CD14-positive monocyte (primary cell): ENCODE results near the gene ATG16L2. TPM values are rescaled to one million over a fixed set of nuclear protein-coding genes. Genes with fewer than 3 reads are reported as not detected.
"Not testable (repeated sequence)": the region's sequence is repeated elsewhere in the genome, so short reads cannot be mapped to it uniquely, and the experiment has no call there.

ENCODE experiments used
- DNase-seq, 3 donors: peaks; one replicate each; pipeline ENCODE4 v3.0.0-alpha.2; 2011 to 2022
- H2AFZ ChIP-seq: 2 replicates; pipeline ENCODE4 v1.6.0; 2012; ENCODE audit warnings: mild to moderate bottlenecking, low read depth, low read length, inconsistent platforms; ENCODE audit not compliant: insufficient read depth, poor library complexity, severe bottlenecking
- H3K27ac ChIP-seq, 2 donors: 1 replicate in 1 of 2; 2 replicates in 1 of 2; pipeline ENCODE4 v1.5.1; 2012 to 2013; ENCODE audit warnings: low read length in 2 of 2, control low read depth in 1 of 2, inconsistent platforms in 1 of 2, low read depth in 1 of 2, mild to moderate bottlenecking in 1 of 2
- H3K27me3 ChIP-seq, 2 donors: one replicate each; pipeline versions ENCODE4 v1.6.0 to v1.6.1; 2011 to 2013; ENCODE audit warnings: low read length in 2 of 2; ENCODE audit not compliant: control insufficient read depth in 2 of 2, insufficient read depth in 2 of 2
- H3K36me3 ChIP-seq, 2 donors: replicated peaks in 1 of 2; 1 replicate in 1 of 2; 2 replicates in 1 of 2; pipeline versions ENCODE4 v1.5.1 to v1.6.1; 2012 to 2013; ENCODE audit warnings: low read length in 2 of 2, control low read depth in 1 of 2, inconsistent platforms in 1 of 2, mild to moderate bottlenecking in 1 of 2; ENCODE audit not compliant: insufficient read depth in 2 of 2, control insufficient read depth in 1 of 2
- H3K4me1 ChIP-seq, 2 donors: 1 replicate in 1 of 2; 2 replicates in 1 of 2; pipeline versions ENCODE4 v1.5.1 to v1.6.1; 2012 to 2013; ENCODE audit warnings: low read length in 2 of 2, control low read depth in 1 of 2, inconsistent platforms in 1 of 2, mild to moderate bottlenecking in 1 of 2, moderate library complexity in 1 of 2; ENCODE audit not compliant: insufficient read depth in 2 of 2, control insufficient read depth in 1 of 2
- H3K4me2 ChIP-seq: replicated peaks from 2 replicates; pipeline ENCODE3; 2012; ENCODE audit warnings: low read length, moderate library complexity, mild to moderate bottlenecking; ENCODE audit not compliant: poor library complexity, severe bottlenecking; ENCODE audit errors: extremely low read depth
- H3K4me3 ChIP-seq, 3 experiments: fragments of 200-600 bp in 1 of 3; sonication (generic) in 1 of 3; replicated peaks in 1 of 3; 1 replicate in 2 of 3; 2 replicates in 1 of 3; pipeline ENCODE4 v1.5.1; 2011 to 2013; ENCODE audit warnings: low read length in 3 of 3, mild to moderate bottlenecking in 3 of 3, control low read depth in 2 of 3, low read depth in 2 of 3, inconsistent platforms in 1 of 3, moderate library complexity in 1 of 3
- H3K79me2 ChIP-seq: 2 replicates; pipeline ENCODE4 v1.6.0; 2012; ENCODE audit warnings: mild to moderate bottlenecking, control low read depth, inconsistent platforms, low read length, moderate library complexity; ENCODE audit not compliant: insufficient read depth
- H3K9ac ChIP-seq: 2 replicates; pipeline ENCODE4 v1.6.0; 2017; ENCODE audit warnings: low read length, mild to moderate bottlenecking; ENCODE audit not compliant: insufficient read depth, poor library complexity, severe bottlenecking
- H3K9me3 ChIP-seq, 2 donors: replicated peaks in 1 of 2; 1 replicate in 1 of 2; 2 replicates in 1 of 2; pipeline versions ENCODE4 v1.5.1 to v1.6.1; 2012 to 2013; ENCODE audit warnings: low read length in 2 of 2, control low read depth in 1 of 2; ENCODE audit not compliant: control insufficient read depth in 1 of 2, insufficient read depth in 1 of 2
- H4K20me1 ChIP-seq: 2 replicates; pipeline ENCODE4 v1.6.0; 2012; ENCODE audit warnings: mild to moderate bottlenecking, low read length, control low read depth, moderate library complexity; ENCODE audit not compliant: insufficient read depth
- H3K27ac Mint-ChIP-seq, 7 donors: one replicate each; pipeline ENCODE4 v1.8.0; 2020; ENCODE audit warnings: mild to moderate bottlenecking in 7 of 7, mixed read lengths in 7 of 7, moderate library complexity in 6 of 7, inconsistent platforms in 2 of 7
- H3K27me3 Mint-ChIP-seq, 3 donors: one replicate each; pipeline ENCODE4 v1.8.0; 2021 to 2022; ENCODE audit warnings: low read depth in 3 of 3, mild to moderate bottlenecking in 3 of 3, mixed read lengths in 3 of 3, moderate library complexity in 3 of 3, inconsistent platforms in 1 of 3
- H3K36me3 Mint-ChIP-seq, 2 donors: one replicate each; pipeline ENCODE4 v1.8.0; 2020; ENCODE audit warnings: mixed read lengths in 2 of 2, inconsistent platforms in 1 of 2, mild to moderate bottlenecking in 1 of 2
- H3K4me1 Mint-ChIP-seq: one replicate; pipeline ENCODE4 v1.8.0; 2020; ENCODE audit warnings: mild to moderate bottlenecking, mixed read lengths
- H3K4me3 Mint-ChIP-seq, 2 donors: one replicate each; pipeline ENCODE4 v1.8.0; 2020; ENCODE audit warnings: mild to moderate bottlenecking in 2 of 2, mixed read lengths in 2 of 2, moderate library complexity in 1 of 2
- H3K9me3 Mint-ChIP-seq, 7 donors: one replicate each; pipeline ENCODE4 v1.8.0; 2020 to 2022; ENCODE audit warnings: mixed read lengths in 7 of 7, mild to moderate bottlenecking in 6 of 7, moderate library complexity in 6 of 7, inconsistent platforms in 2 of 7
- WGBS: methylation state at CpG from one replicate; pipeline ENCODE4 v1.1.5; 2013; ENCODE audit warnings: missing lambda C conversion rate; ENCODE audit not compliant: insufficient coverage; 5-methylcytosine and 5-hydroxymethylcytosine counted together
- intact Hi-C, 2 donors: fragments of 100-400 bp; cut with micrococcal nuclease; formaldehyde crosslinking; loops; one replicate each; pipeline versions ENCODE4 v1.15.0 to v1.15.1; 2023
- polyA plus RNA-seq, 3 donors: library from polyadenylated mRNA; depleted of rRNA in 1 of 3; unstranded in 2 of 3; stranded (reverse) in 1 of 3; fragments of 300-500 nt in 2 of 3; fragments of >200 nt in 1 of 3; fragmentation: Illumina TruSeq in 2 of 3; gene quantifications; 1 replicate in 2 of 3; 2 replicates in 1 of 3; pipeline ENCODE4 v1.2.3, GENCODE V29; 2012 to 2021
- TF ChIP-seq, protein P1 (sequence below): fragments of 200-600 bp; IDR thresholded peaks from one replicate; pipeline ENCODE4 v1.8.0; 2022; ENCODE audit warnings: antibody characterized with exemption, mild to moderate bottlenecking

Gene ATG16L2
- polyA plus RNA-seq, 3 donors = 36.9 to 975 (median 46.8) TPM

DNA sequence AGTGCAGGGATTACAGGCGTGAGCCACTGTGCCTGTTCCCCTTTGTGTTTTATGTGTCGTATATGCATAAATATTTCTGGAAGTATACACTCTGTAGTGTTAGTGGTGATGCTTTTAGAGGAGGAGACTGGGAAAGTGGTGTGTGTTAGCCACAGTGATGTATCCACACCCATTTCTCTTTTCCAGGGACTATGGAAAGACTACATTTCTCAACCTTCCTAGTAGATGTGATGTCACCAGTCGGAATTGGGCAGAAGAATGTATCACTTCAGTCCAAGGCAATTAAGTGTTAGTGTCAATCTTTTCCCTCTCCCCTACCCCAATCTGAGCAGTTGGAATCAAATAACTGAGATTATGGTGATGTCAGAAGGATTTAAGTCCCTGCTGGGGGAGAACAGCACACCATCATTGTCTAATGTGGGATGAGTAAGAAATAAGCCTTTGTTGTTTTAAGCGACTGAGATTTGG is 5.8 kb upstream of the ATG16L2 start:
- H3K4me3 ChIP-seq = peak overlapping the region; percentile 5 to 100 (median 6)
- H3K4me1 ChIP-seq = peaks cover 83 to 98% of the 10 kb centered on the region in 2 donors
- peaks cover 64% of the 10 kb centered on the region for H3K79me2 ChIP-seq
- H3K27me3 Mint-ChIP-seq = no peaks in the 10 kb centered on the region
- DNase-seq = peak; percentile 47 to 71 (median 64)
- 42% methylated on average over 2 of the region's 4 CpGs for WGBS
- no peaks in the 10 kb centered on the region for H3K9me3 ChIP-seq
- intact Hi-C loops = no loop called here
- peaks cover 12 to 20% of the 10 kb centered on the region in 2 donors for H3K36me3 ChIP-seq
- H3K4me1 Mint-ChIP-seq = peaks cover 76% of the 10 kb centered on the region
- H2AFZ ChIP-seq = no peak overlapping the region
- H3K4me2 ChIP-seq = peak overlapping the region; percentile 100
- peak overlapping the region; percentile 94 to 99 (median 98) for H3K27ac Mint-ChIP-seq
- H3K27ac ChIP-seq = peak overlapping the region; percentile 96 to 98
- peaks cover 0 to 8% (median 2%) of the 10 kb centered on the region in 7 donors for H3K9me3 Mint-ChIP-seq
- peaks cover 13% of the 10 kb centered on the region for H4K20me1 ChIP-seq
- TF ChIP-seq, protein P1, sequence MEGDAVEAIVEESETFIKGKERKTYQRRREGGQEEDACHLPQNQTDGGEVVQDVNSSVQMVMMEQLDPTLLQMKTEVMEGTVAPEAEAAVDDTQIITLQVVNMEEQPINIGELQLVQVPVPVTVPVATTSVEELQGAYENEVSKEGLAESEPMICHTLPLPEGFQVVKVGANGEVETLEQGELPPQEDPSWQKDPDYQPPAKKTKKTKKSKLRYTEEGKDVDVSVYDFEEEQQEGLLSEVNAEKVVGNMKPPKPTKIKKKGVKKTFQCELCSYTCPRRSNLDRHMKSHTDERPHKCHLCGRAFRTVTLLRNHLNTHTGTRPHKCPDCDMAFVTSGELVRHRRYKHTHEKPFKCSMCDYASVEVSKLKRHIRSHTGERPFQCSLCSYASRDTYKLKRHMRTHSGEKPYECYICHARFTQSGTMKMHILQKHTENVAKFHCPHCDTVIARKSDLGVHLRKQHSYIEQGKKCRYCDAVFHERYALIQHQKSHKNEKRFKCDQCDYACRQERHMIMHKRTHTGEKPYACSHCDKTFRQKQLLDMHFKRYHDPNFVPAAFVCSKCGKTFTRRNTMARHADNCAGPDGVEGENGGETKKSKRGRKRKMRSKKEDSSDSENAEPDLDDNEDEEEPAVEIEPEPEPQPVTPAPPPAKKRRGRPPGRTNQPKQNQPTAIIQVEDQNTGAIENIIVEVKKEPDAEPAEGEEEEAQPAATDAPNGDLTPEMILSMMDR = no peak
- H3K4me3 Mint-ChIP-seq = peak overlapping the region; percentile 45 to 70
- peaks cover 30 to 55% of the 10 kb centered on the region in 2 donors for H3K36me3 Mint-ChIP-seq
- peak overlapping the region; percentile 49 for H3K9ac ChIP-seq
- no peaks in the 10 kb centered on the region for H3K27me3 ChIP-seq

DNA sequence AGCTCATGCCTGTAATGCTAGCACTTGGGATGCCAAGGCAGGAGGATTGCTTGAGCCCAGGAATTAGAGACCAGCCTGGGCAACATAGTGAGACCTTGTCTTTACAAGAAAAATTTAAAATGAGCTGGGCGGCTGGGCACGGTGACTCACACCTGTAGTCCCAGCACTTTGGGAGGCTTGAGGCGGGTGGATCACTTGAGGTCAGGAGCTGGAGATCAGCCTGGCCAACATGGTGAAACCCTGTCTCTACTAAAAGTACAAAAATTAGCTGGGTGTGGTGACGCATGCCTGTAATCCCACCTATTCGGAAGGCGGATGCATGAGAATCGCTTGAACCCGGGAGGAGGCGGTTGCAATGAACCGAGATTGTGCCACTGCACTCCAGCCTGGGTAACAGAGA is 2.5 kb upstream of the ATG16L2 start:
- Mint-ChIP-seq H3K36me3 (peaks cover 23 to 49% of the 10 kb centered on the region in 2 donors), H3K4me1 (peaks cover 67% of the 10 kb centered on the region), H3K4me3 (peak overlapping the region; percentile 99 to 100), H3K27ac (peak overlapping the region; percentile 94 to 99 (median 98))
- H3K9ac ChIP-seq = peak overlapping the region; percentile 94
- H3K9me3 Mint-ChIP-seq, H3K27me3 ChIP-seq, H3K27me3 Mint-ChIP-seq, H2AFZ ChIP-seq, H3K9me3 ChIP-seq: not testable (repeated sequence)
- H3K4me1 ChIP-seq = peaks cover 62 to 80% of the 10 kb centered on the region in 2 donors
- peaks cover 78% of the 10 kb centered on the region for H3K79me2 ChIP-seq
- H3K4me3 ChIP-seq = peak overlapping the region; percentile 73 to 100 (median 99)
- DNase-seq = peak in 2 of 3 donors; percentile 43 to 46
- intact Hi-C loops = loop anchor here in 1 of 2 donors (5.0 kb wide), 2 partner anchors 74 to 89 kb away; no protein-coding TSS in a partner anchor
- 100% methylated on average over 4 of the region's 10 CpGs for WGBS
- peaks cover 24% of the 10 kb centered on the region for H4K20me1 ChIP-seq
- H3K4me2 ChIP-seq = peak overlapping the region; percentile 100
- H3K36me3 ChIP-seq = peaks cover 15 to 17% of the 10 kb centered on the region in 2 donors
- H3K27ac ChIP-seq = peak overlapping the region; percentile 96 to 98
